Prostate gland (tissue), 2 donors: ENCODE data around the gene PHKG2. TPM values are rescaled to one million over a fixed set of nuclear protein-coding genes. Genes with fewer than 3 reads are reported as not detected.

ENCODE experiments used
- DNase-seq: peaks from one replicate; pipeline ENCODE4 v3.0.0-alpha.2; 2019; ENCODE audit warnings: low spot score
- H3K27ac ChIP-seq, 2 donors: fragments of 200-600 bp; sonication (generic); 2 replicates each; pipeline ENCODE4 v1.5.1; 2017 to 2019
- H3K27me3 ChIP-seq: fragments of 200-600 bp; sonication (generic); replicated peaks from 2 replicates; pipeline ENCODE4 v1.5.1; 2019; ENCODE audit not compliant: insufficient read depth
- H3K36me3 ChIP-seq, 2 donors: fragments of 200-600 bp; sonication (generic); 1 replicate in 1 of 2; 2 replicates in 1 of 2; pipeline versions ENCODE4 v1.5.1 to v1.8.1; 2017 to 2019
- H3K4me1 ChIP-seq: fragments of 200-600 bp; sonication (generic); replicated peaks from 2 replicates; pipeline ENCODE4 v1.5.1; 2019
- H3K4me3 ChIP-seq, 2 donors: fragments of 200-600 bp; sonication (generic); 2 replicates each; pipeline ENCODE4 v1.5.1; 2017 to 2019
- H3K9me3 ChIP-seq: fragments of 200-600 bp; sonication (generic); 2 replicates; pipeline ENCODE4 v1.5.1; 2017
- CTCF ChIP-seq, 4 experiments: fragments of 200-600 bp in 2 of 4; fragments of 450-650 bp in 2 of 4; sonication (generic) in 2 of 4; IDR thresholded peaks; 1 replicate in 3 of 4; 2 replicates in 1 of 4; pipeline ENCODE4 v1.5.1; 2016 to 2019; ENCODE audit warnings: antibody characterized with exemption in 4 of 4, mild to moderate bottlenecking in 2 of 4, moderate library complexity in 2 of 4
- POLR2A ChIP-seq: fragments of 450-650 bp; IDR thresholded peaks from one replicate; pipeline ENCODE4 v1.6.1; 2016; ENCODE audit warnings: antibody characterized with exemption, mild to moderate bottlenecking
- POLR2AphosphoS5 ChIP-seq: sonication (generic); formaldehyde crosslinking; IDR thresholded peaks from one replicate; pipeline ENCODE4 v1.6.1; 2017; ENCODE audit warnings: antibody characterized with exemption
- WGBS: methylation state at CpG from one replicate; pipeline ENCODE4 v1.1.5; 2018; 5-methylcytosine and 5-hydroxymethylcytosine counted together
- intact Hi-C: fragments of 100-400 bp; cut with DNase I; formaldehyde crosslinking; loops from one replicate; pipeline ENCODE4 v1.14.2; 2022
- total RNA-seq, 2 donors: library from RNA; depleted of rRNA; stranded (reverse); fragments of >200 nt; gene quantifications; one replicate each; pipeline ENCODE4 v1.1.0, GENCODE V29; 2016

Gene PHKG2
- total RNA-seq, 2 donors from 2014 or later, result 37.2 to 45.2 TPM

- peak overlapping the region; percentile 70 to 76 for H3K27ac ChIP-seq
- TF ChIP-seq POLR2AphosphoS5 (peak; percentile 88), POLR2A (no peak)
- peak overlapping the region; percentile 49 to 64 for H3K4me3 ChIP-seq
- no peaks in the 10 kb centered on the region for H3K9me3 ChIP-seq
- H3K4me1 ChIP-seq, result no peaks in the 10 kb centered on the region
- intact Hi-C loops, result loop anchor here (5.0 kb wide), 1 partner anchor 43 kb away; no protein-coding TSS in a partner anchor
- no peaks in the 10 kb centered on the region for H3K27me3 ChIP-seq
- H3K36me3 ChIP-seq, result peaks cover 3 to 11% of the 10 kb centered on the region in 2 donors
- under 1% methylated on average over 73 of the region's 81 CpGs for WGBS
- peak; percentile 77 for DNase-seq
These were observed 27.4 kb downstream of the PHKG2 start for GRCh38 chr16:30775392-30776188.

GRCh38 chr16:30777591-30778297 lies 29.5 kb downstream of the PHKG2 start:
- Histone ChIP-seq H3K36me3 (peaks cover 0 to 6% of the 10 kb centered on the region in 2 donors), H3K27ac (no peak overlapping the region), H3K4me3 (no peak overlapping the region), H3K4me1 (no peaks in the 10 kb centered on the region), H3K27me3 (no peaks in the 10 kb centered on the region), H3K9me3 (no peaks in the 10 kb centered on the region)
- intact Hi-C loops, result loop anchor here (5.0 kb wide), 1 partner anchor 45 kb away; no protein-coding TSS in a partner anchor
- WGBS, result 82% methylated on average over 7 of the region's 7 CpGs
- TF ChIP-seq CTCF (IDR thresholded peaks at IDR 0.05) (no peak), POLR2AphosphoS5 (no peak), POLR2A (no peak)
- no peak for DNase-seq

GRCh38 chr16:30778549-30779244 lies 30.5 kb downstream of the PHKG2 start:
- Histone ChIP-seq H3K4me1 (no peaks in the 10 kb centered on the region), H3K9me3 (no peaks in the 10 kb centered on the region), H3K36me3 (peaks cover 0 to 13% of the 10 kb centered on the region in 2 donors), H3K27ac (no peak overlapping the region), H3K4me3 (no peak overlapping the region), H3K27me3 (no peaks in the 10 kb centered on the region)
- TF ChIP-seq POLR2AphosphoS5 (no peak), CTCF (IDR thresholded peaks at IDR 0.05) (no peak), POLR2A (no peak)
- intact Hi-C loops, result loop anchor here (5.0 kb wide), 1 partner anchor 46 kb away; no protein-coding TSS in a partner anchor
- no peak for DNase-seq
- 77% methylated on average over 14 of the region's 14 CpGs for WGBS

GRCh38 chr16:30779596-30779995 lies 31.4 kb downstream of the PHKG2 start:
- H3K27ac ChIP-seq, result no peak overlapping the region
- no peaks in the 10 kb centered on the region for H3K27me3 ChIP-seq
- no peaks in the 10 kb centered on the region for H3K4me1 ChIP-seq
- TF ChIP-seq POLR2A (no peak), POLR2AphosphoS5 (no peak), CTCF (IDR thresholded peaks at IDR 0.05) (no peak)
- H3K36me3 ChIP-seq, result peaks cover 0 to 14% of the 10 kb centered on the region in 2 donors
- intact Hi-C loops, result loop anchor here (5.0 kb wide), 1 partner anchor 47 kb away; no protein-coding TSS in a partner anchor
- H3K4me3 ChIP-seq, result no peak overlapping the region
- H3K9me3 ChIP-seq, result no peaks in the 10 kb centered on the region
- no peak for DNase-seq
- whole genome bisulfite sequencing, result 82% methylated on average over 6 of the region's 6 CpGs

GRCh38 chr16:30780021-30780420 lies 31.8 kb downstream of the PHKG2 start:
- H3K27me3 ChIP-seq, result no peaks in the 10 kb centered on the region
- TF ChIP-seq POLR2AphosphoS5 (no peak), POLR2A (no peak), CTCF (IDR thresholded peaks at IDR 0.05) (no peak)
- H3K27ac ChIP-seq, result no peak overlapping the region
- peaks cover 0 to 14% of the 10 kb centered on the region in 2 donors for H3K36me3 ChIP-seq
- intact Hi-C loops, result no loop called here
- no peak overlapping the region for H3K4me3 ChIP-seq
- no peak for DNase-seq
- 83% methylated on average over 3 of the region's 3 CpGs for WGBS
- no peaks in the 10 kb centered on the region for H3K4me1 ChIP-seq
- H3K9me3 ChIP-seq, result no peaks in the 10 kb centered on the region
